OCI-LY7 (cell line): ENCODE measurements around the gene CPSF6.

Source experiments
- CTCF ChIP-seq: fragments of 200-600 bp; sonication (generic); conservative IDR thresholded peaks from 2 replicates; pipeline ENCODE4 v1.5.1; 2014; ENCODE audit warnings: mild to moderate bottlenecking, antibody characterized with exemption, low read length, moderate library complexity, mixed read lengths
- EZH2phosphoT487 ChIP-seq: fragments of 200-600 bp; sonication (generic); IDR thresholded peaks from 2 replicates; pipeline ENCODE4 v1.6.1; 2018; ENCODE audit warnings: low read depth, borderline replicate concordance, mild to moderate bottlenecking, mixed run types, antibody characterized with exemption, low read length, moderate library complexity, mixed read lengths

DNA sequence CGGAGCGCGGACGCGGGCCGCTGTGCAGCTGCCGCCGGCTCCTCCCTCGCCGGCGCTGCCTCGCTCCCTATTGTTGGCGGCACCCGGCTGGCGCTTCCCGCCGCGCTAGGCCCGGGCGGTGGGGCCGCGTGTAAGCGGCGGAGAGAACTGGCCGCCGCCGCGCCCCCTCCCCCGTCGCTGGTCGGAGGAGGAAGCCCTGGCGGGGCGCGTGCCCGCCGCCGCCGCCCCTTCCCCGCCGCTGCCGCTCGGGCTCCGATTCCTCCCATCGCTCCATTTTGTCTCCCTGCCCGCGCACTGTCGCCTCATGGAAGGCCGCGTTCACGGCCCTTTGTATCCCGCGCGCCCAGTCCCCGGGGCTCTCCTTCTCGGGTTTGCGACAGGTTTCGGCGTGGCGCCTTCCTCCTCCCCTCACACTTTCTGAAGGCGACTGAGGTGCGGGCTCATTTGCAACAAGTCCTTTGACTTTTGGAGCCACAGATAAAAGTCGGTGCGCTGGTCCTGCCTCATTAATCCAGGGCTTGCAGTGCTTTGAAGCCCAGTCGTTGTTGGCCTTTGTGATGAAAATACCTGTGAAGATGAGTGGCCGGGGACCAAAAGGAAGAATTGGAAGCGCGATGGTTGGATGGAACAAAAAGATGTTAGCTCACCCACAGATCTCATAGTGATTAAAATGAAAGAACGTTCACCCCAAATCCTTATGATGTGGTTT is 707 bp downstream of the CPSF6 start:
- TF ChIP-seq CTCF = no peak
- no peak for TF ChIP-seq EZH2phosphoT487
